Suprapubic skin (tissue), 4 donors: Measurements from ENCODE around the gene TMEM82. TPM values are rescaled to one million over a fixed set of nuclear protein-coding genes. Genes with fewer than 3 reads are reported as not detected.

Experiments used
- DNase-seq, 2 donors: peaks; one replicate each; pipeline ENCODE4 v3.0.0-alpha.2; 2019; ENCODE audit warnings: low spot score in 2 of 2
- H3K27ac ChIP-seq: fragments of 200-600 bp; sonication (generic); one replicate; pipeline ENCODE4 v1.5.1; 2019
- H3K27me3 ChIP-seq: fragments of 200-600 bp; sonication (generic); one replicate; pipeline ENCODE4 v1.5.1; 2019
- H3K36me3 ChIP-seq: fragments of 200-600 bp; sonication (generic); one replicate; pipeline ENCODE4 v1.5.1; 2019
- H3K4me1 ChIP-seq: fragments of 200-600 bp; sonication (generic); one replicate; pipeline ENCODE4 v1.5.1; 2019
- H3K4me3 ChIP-seq: fragments of 200-600 bp; sonication (generic); one replicate; pipeline ENCODE4 v1.5.1; 2019; ENCODE audit warnings: mild to moderate bottlenecking
- H3K9me3 ChIP-seq: fragments of 200-600 bp; sonication (generic); one replicate; pipeline ENCODE4 v1.5.1; 2019
- EP300 ChIP-seq: sonication (generic); formaldehyde crosslinking; IDR thresholded peaks from one replicate; pipeline ENCODE4 v1.6.1; 2017; ENCODE audit warnings: antibody characterized with exemption
- POLR2A ChIP-seq, 2 donors: fragments of 450-650 bp; IDR thresholded peaks; one replicate each; pipeline ENCODE4 v1.6.1; 2017; ENCODE audit warnings: antibody characterized with exemption in 2 of 2, mild to moderate bottlenecking in 2 of 2, moderate library complexity in 2 of 2
- POLR2AphosphoS5 ChIP-seq, 3 donors: sonication (generic); formaldehyde crosslinking; IDR thresholded peaks; one replicate each; pipeline ENCODE4 v1.6.1; 2017; ENCODE audit warnings: antibody characterized with exemption in 3 of 3
- WGBS: methylation state at CpG from one replicate; pipeline ENCODE4 v1.1.5; 2018; 5-methylcytosine and 5-hydroxymethylcytosine counted together
- total RNA-seq, 4 donors: library from RNA; depleted of rRNA; stranded (reverse); fragments of >200 nt; gene quantifications; one replicate each; pipeline ENCODE4 v1.1.0, GENCODE V29; 2016
- TF ChIP-seq, protein P1 (sequence below), 2 donors: fragments of 200-600 bp in 1 of 2; fragments of 450-650 bp in 1 of 2; sonication (generic) in 1 of 2; IDR thresholded peaks; one replicate each; pipeline ENCODE4 v1.5.1; 2016 to 2019; ENCODE audit warnings: antibody characterized with exemption in 2 of 2, mild to moderate bottlenecking in 1 of 2, moderate library complexity in 1 of 2

TMEM82 gene
- total RNA-seq, 4 donors from 2014 or later, result not detected

DNA sequence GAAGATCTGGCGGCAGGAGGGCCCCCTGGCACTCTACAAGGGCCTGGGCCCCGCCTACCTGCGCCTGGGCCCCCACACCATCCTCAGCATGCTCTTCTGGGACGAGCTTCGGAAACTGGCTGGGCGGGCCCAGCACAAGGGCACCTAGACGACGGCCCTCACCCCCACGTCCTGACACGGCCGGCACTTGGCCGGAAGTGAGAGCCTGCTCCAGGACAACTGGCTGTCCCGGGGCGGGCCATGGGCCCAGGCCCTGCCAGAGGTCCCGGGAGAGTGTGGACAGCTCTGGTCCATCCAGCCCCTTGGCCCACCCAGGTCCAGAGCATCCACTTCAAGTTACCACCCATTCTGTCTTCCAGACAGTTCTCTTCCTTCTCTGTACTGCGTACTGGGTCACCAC is 3.0 kb upstream of the TMEM82 start:
- DNase-seq, result no peak
- peaks cover 43% of the 10 kb centered on the region for H3K4me1 ChIP-seq
- peaks cover 7% of the 10 kb centered on the region for H3K36me3 ChIP-seq
- no peak overlapping the region for H3K27ac ChIP-seq
- no peak overlapping the region for H3K4me3 ChIP-seq
- H3K27me3 ChIP-seq, result no peaks in the 10 kb centered on the region
- no peaks in the 10 kb centered on the region for H3K9me3 ChIP-seq
- 92% methylated on average over 14 of the region's 16 CpGs for WGBS
- TF ChIP-seq, protein P1, sequence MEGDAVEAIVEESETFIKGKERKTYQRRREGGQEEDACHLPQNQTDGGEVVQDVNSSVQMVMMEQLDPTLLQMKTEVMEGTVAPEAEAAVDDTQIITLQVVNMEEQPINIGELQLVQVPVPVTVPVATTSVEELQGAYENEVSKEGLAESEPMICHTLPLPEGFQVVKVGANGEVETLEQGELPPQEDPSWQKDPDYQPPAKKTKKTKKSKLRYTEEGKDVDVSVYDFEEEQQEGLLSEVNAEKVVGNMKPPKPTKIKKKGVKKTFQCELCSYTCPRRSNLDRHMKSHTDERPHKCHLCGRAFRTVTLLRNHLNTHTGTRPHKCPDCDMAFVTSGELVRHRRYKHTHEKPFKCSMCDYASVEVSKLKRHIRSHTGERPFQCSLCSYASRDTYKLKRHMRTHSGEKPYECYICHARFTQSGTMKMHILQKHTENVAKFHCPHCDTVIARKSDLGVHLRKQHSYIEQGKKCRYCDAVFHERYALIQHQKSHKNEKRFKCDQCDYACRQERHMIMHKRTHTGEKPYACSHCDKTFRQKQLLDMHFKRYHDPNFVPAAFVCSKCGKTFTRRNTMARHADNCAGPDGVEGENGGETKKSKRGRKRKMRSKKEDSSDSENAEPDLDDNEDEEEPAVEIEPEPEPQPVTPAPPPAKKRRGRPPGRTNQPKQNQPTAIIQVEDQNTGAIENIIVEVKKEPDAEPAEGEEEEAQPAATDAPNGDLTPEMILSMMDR (IDR thresholded peaks at IDR 0.05), result no peak
- TF ChIP-seq POLR2AphosphoS5 (IDR thresholded peaks at IDR 0.05) (no peak), POLR2A (IDR thresholded peaks at IDR 0.05) (no peak), EP300 (no peak)

DNA sequence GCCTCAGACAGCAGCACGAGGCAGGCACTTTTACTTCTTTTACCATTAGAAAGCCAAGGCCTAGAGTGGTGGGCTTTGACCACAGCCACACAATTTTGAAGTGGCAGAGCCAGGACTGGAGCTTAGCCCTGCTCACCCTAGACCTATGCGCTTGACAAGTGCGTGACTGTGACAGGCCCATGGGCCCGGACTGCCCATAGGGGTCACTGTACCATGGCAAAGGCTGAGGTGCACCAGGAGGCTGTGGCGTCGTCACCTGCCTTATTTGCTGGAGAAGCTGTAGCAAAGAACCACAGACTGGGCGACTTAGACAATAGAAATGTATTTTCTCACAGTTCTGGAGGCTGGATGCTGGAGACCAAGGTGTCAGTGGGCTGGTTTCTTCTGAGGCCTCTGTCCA is 2.6 kb upstream of the TMEM82 start:
- H3K27ac ChIP-seq, result no peak overlapping the region
- H3K9me3 ChIP-seq, result no peaks in the 10 kb centered on the region
- H3K4me3 ChIP-seq, result no peak overlapping the region
- no peak for TF ChIP-seq POLR2AphosphoS5 (IDR thresholded peaks at IDR 0.05)
- no peak for TF ChIP-seq POLR2A (IDR thresholded peaks at IDR 0.05)
- H3K27me3 ChIP-seq, result no peaks in the 10 kb centered on the region
- peaks cover 3% of the 10 kb centered on the region for H3K36me3 ChIP-seq
- WGBS, result 90% methylated on average over 6 of the region's 7 CpGs
- H3K4me1 ChIP-seq, result peaks cover 38% of the 10 kb centered on the region
- no peak for DNase-seq

DNA sequence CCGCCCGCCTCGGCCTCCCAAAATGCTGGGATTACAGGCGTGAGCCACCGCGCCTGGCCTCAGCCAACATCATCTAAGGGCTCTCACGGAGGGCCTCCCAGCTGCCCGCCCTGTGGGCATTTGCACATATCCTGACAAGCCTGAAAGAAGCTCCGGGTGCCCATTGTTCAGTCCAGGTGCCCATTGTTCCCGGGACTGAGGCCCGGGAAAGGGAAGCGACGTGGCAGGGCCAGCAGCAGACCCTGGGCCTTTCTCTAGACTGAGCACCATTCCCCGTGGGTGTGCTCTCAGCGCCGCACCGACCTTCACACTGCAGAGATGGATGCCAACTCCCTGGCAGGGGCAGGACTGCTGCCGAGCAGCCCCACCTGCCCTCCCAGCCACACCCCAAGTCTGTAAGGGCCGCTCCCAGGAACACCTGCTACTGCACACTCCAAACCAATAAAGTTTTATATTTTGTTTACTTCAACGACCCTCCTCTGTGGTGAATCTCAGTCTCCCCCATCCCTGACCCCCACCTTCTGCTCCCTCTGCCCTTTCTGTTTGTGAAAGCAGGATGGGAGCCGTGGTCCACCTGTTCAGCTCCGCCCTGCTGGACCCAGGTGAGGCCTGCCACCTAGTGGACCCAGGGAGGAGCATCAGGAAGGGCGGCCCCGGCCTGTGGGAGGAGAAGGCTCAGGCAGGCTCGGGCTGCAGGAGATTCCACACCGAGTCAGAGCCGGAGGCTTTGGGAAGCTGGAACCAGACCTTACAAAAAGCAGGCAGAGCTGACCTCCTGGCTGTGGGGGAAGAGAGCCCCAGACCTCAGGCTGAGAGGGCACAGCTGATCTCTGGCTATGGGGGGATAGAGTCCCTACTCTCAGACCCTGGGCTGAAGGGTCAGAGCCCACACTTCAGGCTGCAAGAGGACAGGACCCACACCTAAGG is 1.1 kb upstream of the TMEM82 start:
- 32% methylated on average over 17 of the region's 27 CpGs for WGBS
- DNase-seq, result no peak
- TF ChIP-seq EP300 (no peak), POLR2AphosphoS5 (IDR thresholded peaks at IDR 0.05) (peak in 1 of 3 donors; percentile 38)
- TF ChIP-seq, protein P1 (IDR thresholded peaks at IDR 0.05), result peak; percentile 70 to 84
- no peaks in the 10 kb centered on the region for H3K27me3 ChIP-seq
- H3K9me3 ChIP-seq, result no peaks in the 10 kb centered on the region
- no peak overlapping the region for H3K4me3 ChIP-seq
- H3K4me1 ChIP-seq, result peaks cover 23% of the 10 kb centered on the region
- H3K27ac ChIP-seq, result no peak overlapping the region
- no peaks in the 10 kb centered on the region for H3K36me3 ChIP-seq

DNA sequence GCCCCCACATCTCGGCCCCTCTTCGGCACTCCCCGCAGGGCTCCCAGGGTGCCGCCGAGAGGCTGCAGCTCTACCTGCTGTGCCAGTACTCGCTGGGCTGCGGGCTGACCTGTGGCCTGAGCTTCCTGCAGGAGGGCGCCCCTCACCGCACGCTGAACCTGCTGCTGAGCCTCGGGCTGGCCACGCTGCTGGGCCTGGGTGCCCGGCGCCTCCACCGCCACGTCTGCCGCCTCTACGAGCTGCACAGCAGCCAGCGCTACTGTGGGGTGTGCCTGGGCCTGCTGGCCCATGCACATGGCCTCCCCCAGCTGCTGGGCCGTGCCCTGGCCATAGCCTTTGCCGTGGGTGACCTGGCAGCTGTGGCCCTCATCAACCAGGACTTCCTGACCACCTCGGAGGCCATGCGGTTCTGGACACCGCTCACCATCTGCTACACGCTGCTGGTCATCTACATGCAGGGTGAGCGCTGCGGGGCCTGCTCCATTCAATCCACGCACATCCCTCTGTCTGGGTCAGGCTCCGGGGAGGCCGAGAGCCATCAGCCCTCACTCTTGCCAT is 1.9 kb downstream of the TMEM82 start:
- H3K27me3 ChIP-seq, result no peaks in the 10 kb centered on the region

DNA sequence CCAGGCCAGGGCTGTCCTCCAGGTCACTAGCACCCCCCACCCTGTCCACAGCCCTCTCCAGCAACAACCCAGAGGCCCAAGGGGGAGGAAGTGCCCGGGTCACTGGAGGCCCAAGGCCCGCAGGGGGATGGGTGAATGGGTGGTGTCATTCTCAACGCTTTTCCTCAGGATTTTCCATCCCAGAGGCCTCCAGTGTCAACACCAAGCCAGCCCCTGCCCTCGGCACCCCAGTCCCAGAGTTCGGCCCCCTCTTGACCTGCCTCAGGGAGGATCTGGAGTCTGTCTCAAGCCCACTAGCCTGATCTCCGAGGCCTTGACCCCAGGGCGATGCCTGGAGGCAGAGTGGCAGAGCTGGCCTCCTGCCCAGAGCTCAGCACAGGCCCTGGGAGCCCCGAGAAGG is 5.1 kb downstream of the TMEM82 start:
- DNase-seq, result no peak
- Histone ChIP-seq H3K27ac (no peak overlapping the region), H3K36me3 (no peaks in the 10 kb centered on the region), H3K27me3 (no peaks in the 10 kb centered on the region), H3K9me3 (no peaks in the 10 kb centered on the region), H3K4me1 (no peaks in the 10 kb centered on the region), H3K4me3 (no peak overlapping the region)
- WGBS, result no CpG with 5 or more reads among the region's 8 CpGs
- TF ChIP-seq, protein P1 (IDR thresholded peaks at IDR 0.05), result no peak
- TF ChIP-seq POLR2AphosphoS5 (IDR thresholded peaks at IDR 0.05), result no peak
- no peak for TF ChIP-seq EP300
- TF ChIP-seq POLR2A (IDR thresholded peaks at IDR 0.05), result no peak

More for the DNA sequence above, 1.9 kb downstream of the TMEM82 start:
- no peaks in the 10 kb centered on the region for H3K36me3 ChIP-seq
- no peak for TF ChIP-seq POLR2AphosphoS5 (IDR thresholded peaks at IDR 0.05)
- no peak for TF ChIP-seq EP300
- TF ChIP-seq, protein P1 (IDR thresholded peaks at IDR 0.05), result no peak
- TF ChIP-seq POLR2A (IDR thresholded peaks at IDR 0.05), result no peak
- no peak overlapping the region for H3K27ac ChIP-seq
- no peaks in the 10 kb centered on the region for H3K9me3 ChIP-seq
- H3K4me3 ChIP-seq, result no peak overlapping the region
- DNase-seq, result no peak
- 71% methylated on average over 5 of the region's 30 CpGs for WGBS
- H3K4me1 ChIP-seq, result peaks cover 11% of the 10 kb centered on the region
